NCI-H2107 treated with DMSO at 0.1 percent for 48 hours (cell line): ENCODE measurements around the gene IGSF21.

ENCODE experiments used
- DNase-seq: peaks from one replicate; lab custom pipeline; 2025; ENCODE audit not compliant: unreplicated experiment; lab: John Stamatoyannopoulos, UW

Gene IGSF21

GRCh38 chr1:18107369-18108298 lies at the start of gene IGSF21:
TSS of gene IGSF21 (plus strand) at chr1:18107798. CDS start at chr1:18108129, 331 bp downstream.
- peak; percentile 72 for DNase-seq

GRCh38 chr1:18058206-18058921 lies 49.2 kb upstream of the IGSF21 start:
- no peak for DNase-seq

- DNase-seq: no peak
Observed at GRCh38 chr1:18058981-18059605, 48.5 kb upstream of the IGSF21 start.

GRCh38 chr1:18060366-18060765 lies 47.2 kb upstream of the IGSF21 start:
- no peak for DNase-seq

GRCh38 chr1:18062185-18062584 lies 45.4 kb upstream of the IGSF21 start:
- DNase-seq: no peak

GRCh38 chr1:18064534-18064933 lies 43.1 kb upstream of the IGSF21 start:
- DNase-seq: no peak

GRCh38 chr1:18066576-18066975 lies 41.0 kb upstream of the IGSF21 start:
- no peak for DNase-seq

GRCh38 chr1:18069903-18070302 lies 37.7 kb upstream of the IGSF21 start:
- no peak for DNase-seq

GRCh38 chr1:18072066-18072465 lies 35.5 kb upstream of the IGSF21 start:
- no peak for DNase-seq

GRCh38 chr1:18073066-18073642 lies 34.4 kb upstream of the IGSF21 start:
- no peak for DNase-seq

GRCh38 chr1:18077657-18078215 lies 29.9 kb upstream of the IGSF21 start:
- peak; percentile 98 for DNase-seq

- peak; percentile 84 for DNase-seq
Observed at GRCh38 chr1:18079941-18080735, 27.5 kb upstream of the IGSF21 start.

- no peak for DNase-seq
Observed at GRCh38 chr1:18085387-18086074, 22.1 kb upstream of the IGSF21 start.

- peak; percentile 27 for DNase-seq
Observed at GRCh38 chr1:18088077-18088594, 19.5 kb upstream of the IGSF21 start.

- no peak for DNase-seq
Observed at GRCh38 chr1:18089488-18089887, 18.1 kb upstream of the IGSF21 start.

- peak; percentile 94 for DNase-seq
Observed at GRCh38 chr1:18090636-18091035, 17.0 kb upstream of the IGSF21 start.

GRCh38 chr1:18091660-18092446 lies 15.7 kb upstream of the IGSF21 start:
- no peak for DNase-seq

GRCh38 chr1:18093193-18093592 lies 14.4 kb upstream of the IGSF21 start:
- no peak for DNase-seq

GRCh38 chr1:18093646-18094045 lies 14.0 kb upstream of the IGSF21 start:
- no peak for DNase-seq
